Mucosa of stomach (tissue), 1 donor: Measurements from ENCODE around the gene COA8.
A peak's percentile ranks its signal among the peaks of the same experiment; 100 is the strongest.

Experiments
- H3K27me3 ChIP-seq: one replicate; pipeline ENCODE4 v1.7.0; 2013; ENCODE audit warnings: mild to moderate bottlenecking, low read length; ENCODE audit not compliant: control insufficient read depth, insufficient read depth
- H3K36me3 ChIP-seq: one replicate; pipeline ENCODE4 v1.7.0; 2013; ENCODE audit warnings: low read length; ENCODE audit not compliant: control insufficient read depth, insufficient read depth
- H3K4me1 ChIP-seq: one replicate; pipeline ENCODE4 v1.7.0; 2013; ENCODE audit warnings: mild to moderate bottlenecking, low read length; ENCODE audit not compliant: control insufficient read depth, insufficient read depth
- H3K4me3 ChIP-seq: one replicate; pipeline ENCODE4 v1.7.0; 2013; ENCODE audit warnings: low read length
- H3K9ac ChIP-seq: one replicate; pipeline ENCODE4 v1.7.0; 2013; ENCODE audit warnings: mild to moderate bottlenecking, low read length, moderate library complexity
- H3K9me3 ChIP-seq: one replicate; pipeline ENCODE4 v1.7.0; 2013; ENCODE audit warnings: mild to moderate bottlenecking, low read length, moderate library complexity; ENCODE audit not compliant: control insufficient read depth
- donor health status: Pancreatic carcinoma.

The COA8 gene

GRCh38 chr14:103528587-103529382 is 34.0 kb upstream of the COA8 start, which contains the start of gene TRMT61A:
Gene TRMT61A (plus strand): TSS chr14:103529196. CDS start chr14:103529979, 783 bp downstream.
- Histone ChIP-seq H3K36me3 (no peaks in the 10 kb centered on the region), H3K9me3 (no peaks in the 10 kb centered on the region), H3K4me1 (peaks cover 21% of the 10 kb centered on the region), H3K27me3 (no peaks in the 10 kb centered on the region), H3K9ac (peak within 1 kb of the TSS; percentile 82), H3K4me3 (peak within 1 kb of the TSS; percentile 95)

GRCh38 chr14:103529383-103530365 is 33.1 kb upstream of the COA8 start:
- no peaks in the 10 kb centered on the region for H3K27me3 ChIP-seq
- H3K4me1 ChIP-seq = peaks cover 21% of the 10 kb centered on the region
- H3K9ac ChIP-seq = peak overlapping the region; percentile 80
- H3K36me3 ChIP-seq = no peaks in the 10 kb centered on the region
- peak overlapping the region; percentile 90 for H3K4me3 ChIP-seq
- no peaks in the 10 kb centered on the region for H3K9me3 ChIP-seq

- no peak overlapping the region for H3K9ac ChIP-seq
- H3K27me3 ChIP-seq = no peaks in the 10 kb centered on the region
- peaks cover 21% of the 10 kb centered on the region for H3K4me1 ChIP-seq
- H3K4me3 ChIP-seq = no peak overlapping the region
- H3K9me3 ChIP-seq = no peaks in the 10 kb centered on the region
- H3K36me3 ChIP-seq = no peaks in the 10 kb centered on the region
Observed at GRCh38 chr14:103530390-103530789, 32.4 kb upstream of the COA8 start.

- no peak overlapping the region for H3K9ac ChIP-seq
- H3K4me1 ChIP-seq = peaks cover 21% of the 10 kb centered on the region
- H3K27me3 ChIP-seq = no peaks in the 10 kb centered on the region
- no peaks in the 10 kb centered on the region for H3K9me3 ChIP-seq
- H3K4me3 ChIP-seq = no peak overlapping the region
- H3K36me3 ChIP-seq = no peaks in the 10 kb centered on the region
Observed at GRCh38 chr14:103530831-103531230, 31.9 kb upstream of the COA8 start.

- Histone ChIP-seq H3K4me1 (peaks cover 21% of the 10 kb centered on the region), H3K36me3 (no peaks in the 10 kb centered on the region), H3K4me3 (no peak overlapping the region), H3K9ac (no peak overlapping the region), H3K9me3 (no peaks in the 10 kb centered on the region), H3K27me3 (no peaks in the 10 kb centered on the region)
Observed at GRCh38 chr14:103531421-103532215, 31.1 kb upstream of the COA8 start.

- Histone ChIP-seq H3K4me3 (no peak overlapping the region), H3K4me1 (peaks cover 21% of the 10 kb centered on the region), H3K27me3 (no peaks in the 10 kb centered on the region), H3K9me3 (no peaks in the 10 kb centered on the region), H3K9ac (no peak overlapping the region), H3K36me3 (no peaks in the 10 kb centered on the region)
Observed at GRCh38 chr14:103532216-103533136, 30.3 kb upstream of the COA8 start.

GRCh38 chr14:103533137-103533998 is 29.4 kb upstream of the COA8 start:
- H3K4me3 ChIP-seq = no peak overlapping the region
- no peak overlapping the region for H3K9ac ChIP-seq

GRCh38 chr14:103533999-103534575 is 28.7 kb upstream of the COA8 start:
- Histone ChIP-seq H3K9ac (no peak overlapping the region), H3K9me3 (no peaks in the 10 kb centered on the region), H3K4me3 (no peak overlapping the region), H3K4me1 (peaks cover 24% of the 10 kb centered on the region), H3K36me3 (no peaks in the 10 kb centered on the region), H3K27me3 (peaks cover 11% of the 10 kb centered on the region)

More at GRCh38 chr14:103533137-103533998, 29.4 kb upstream of the COA8 start:
- Histone ChIP-seq H3K36me3 (no peaks in the 10 kb centered on the region), H3K27me3 (peaks cover 4% of the 10 kb centered on the region), H3K4me1 (peaks cover 20% of the 10 kb centered on the region), H3K9me3 (no peaks in the 10 kb centered on the region)

GRCh38 chr14:103534576-103535061 is 28.1 kb upstream of the COA8 start:
- Histone ChIP-seq H3K9me3 (no peaks in the 10 kb centered on the region), H3K36me3 (no peaks in the 10 kb centered on the region), H3K27me3 (peaks cover 16% of the 10 kb centered on the region), H3K4me1 (peaks cover 29% of the 10 kb centered on the region), H3K9ac (no peak overlapping the region), H3K4me3 (no peak overlapping the region)
